Fibroblast of villous mesenchyme (primary cell): Measurements from ENCODE around the gene PRKD2. TPM values are rescaled to one million over a fixed set of nuclear protein-coding genes. Genes with fewer than 3 reads are reported as not detected.

ENCODE experiments used
- DNase-seq: peaks from one replicate; pipeline ENCODE4 v3.0.0-alpha.2; 2010; ENCODE audit warnings: low read depth
- H3K4me3 ChIP-seq: 2 replicates; pipeline ENCODE4 v1.5.1; 2011; ENCODE audit warnings: low read depth, mild to moderate bottlenecking, low read length
- CTCF ChIP-seq: IDR thresholded peaks from 2 replicates; pipeline ENCODE4 v1.5.1; 2012; ENCODE audit warnings: low read depth, mild to moderate bottlenecking, low read length; ENCODE audit not compliant: insufficient read depth
- total RNA-seq: library from RNA; depleted of rRNA; stranded (reverse); fragments of >200 nt; gene quantifications from 2 replicates; pipeline ENCODE4 v1.2.3, GENCODE V29; 2012

PRKD2 gene
- total RNA-seq, 1 donor = 11.7 TPM

DNA sequence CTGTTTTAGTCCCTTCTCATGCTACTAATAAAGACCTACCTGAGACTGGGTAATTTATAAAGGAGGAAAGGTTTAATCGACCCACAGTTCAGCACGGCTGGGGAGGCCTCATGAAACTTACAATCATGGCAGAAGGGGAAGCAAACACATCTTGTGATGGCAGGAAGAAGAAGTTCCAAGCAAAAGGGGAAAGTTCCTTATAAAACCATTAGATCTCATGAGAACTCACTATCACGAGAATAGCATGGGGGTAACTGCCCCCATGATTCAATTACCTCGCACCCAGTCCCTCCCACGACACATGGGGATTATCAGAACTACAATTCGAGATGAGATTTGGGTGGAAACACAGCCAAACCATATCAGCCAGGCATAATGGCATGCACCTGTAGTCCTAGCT lies 42.3 kb upstream of the PRKD2 start:
- no peak overlapping the region for H3K4me3 ChIP-seq
- TF ChIP-seq CTCF = no peak
- DNase-seq = no peak

DNA sequence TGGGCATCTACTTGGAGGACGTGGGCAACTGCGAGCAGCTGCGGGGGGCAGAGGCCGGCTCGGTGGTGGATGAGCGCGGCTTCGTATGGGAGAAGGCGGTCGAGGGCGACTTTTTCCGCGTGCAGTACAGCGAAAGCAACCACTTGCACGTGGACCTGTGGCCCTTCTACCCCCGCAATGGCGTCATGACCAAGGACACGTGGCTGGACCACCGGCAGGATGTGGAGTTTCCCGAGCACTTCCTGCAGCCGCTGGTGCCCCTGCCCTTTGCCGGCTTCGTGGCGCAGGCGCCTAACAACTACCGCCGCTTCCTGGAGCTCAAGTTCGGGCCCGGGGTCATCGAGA lies 39.6 kb upstream of the PRKD2 start:
- DNase-seq = no peak
- no peak overlapping the region for H3K4me3 ChIP-seq
- no peak for TF ChIP-seq CTCF

DNA sequence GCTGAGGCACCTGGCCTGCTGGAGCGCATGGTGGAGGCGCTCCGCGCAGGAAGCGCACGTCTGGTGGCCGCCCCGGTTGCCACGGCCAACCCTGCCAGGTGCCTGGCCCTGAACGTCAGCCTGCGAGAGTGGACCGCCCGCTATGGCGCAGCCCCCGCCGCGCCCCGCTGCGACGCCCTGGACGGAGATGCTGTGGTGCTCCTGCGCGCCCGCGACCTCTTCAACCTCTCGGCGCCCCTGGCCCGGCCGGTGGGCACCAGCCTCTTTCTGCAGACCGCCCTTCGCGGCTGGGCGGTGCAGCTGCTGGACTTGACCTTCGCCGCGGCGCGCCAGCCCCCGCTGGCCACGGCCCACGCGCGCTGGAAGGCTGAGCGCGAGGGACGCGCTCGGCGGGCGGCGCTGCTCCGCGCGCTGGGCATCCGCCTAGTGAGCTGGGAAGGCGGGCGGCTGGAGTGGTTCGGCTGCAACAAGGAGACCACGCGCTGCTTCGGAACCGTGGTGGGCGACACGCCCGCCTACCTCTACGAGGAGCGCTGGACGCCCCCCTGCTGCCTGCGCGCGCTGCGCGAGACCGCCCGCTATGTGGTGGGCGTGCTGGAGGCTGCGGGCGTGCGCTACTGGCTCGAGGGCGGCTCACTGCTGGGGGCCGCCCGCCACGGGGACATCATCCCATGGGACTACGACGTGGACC lies 39.1 kb upstream of the PRKD2 start:
- H3K4me3 ChIP-seq = no peak overlapping the region
- DNase-seq = no peak
- TF ChIP-seq CTCF = no peak

- no peak overlapping the region for H3K4me3 ChIP-seq
- peak; percentile 40 for DNase-seq
- no peak for TF ChIP-seq CTCF
Measured at GRCh38 chr19:46755077-46755852, 38.4 kb upstream of the PRKD2 start.

- H3K4me3 ChIP-seq = no peak overlapping the region
- DNase-seq = peak; percentile 24
- peak; percentile 47 for TF ChIP-seq CTCF
Measured at GRCh38 chr19:46753420-46754155, 36.7 kb upstream of the PRKD2 start.

DNA sequence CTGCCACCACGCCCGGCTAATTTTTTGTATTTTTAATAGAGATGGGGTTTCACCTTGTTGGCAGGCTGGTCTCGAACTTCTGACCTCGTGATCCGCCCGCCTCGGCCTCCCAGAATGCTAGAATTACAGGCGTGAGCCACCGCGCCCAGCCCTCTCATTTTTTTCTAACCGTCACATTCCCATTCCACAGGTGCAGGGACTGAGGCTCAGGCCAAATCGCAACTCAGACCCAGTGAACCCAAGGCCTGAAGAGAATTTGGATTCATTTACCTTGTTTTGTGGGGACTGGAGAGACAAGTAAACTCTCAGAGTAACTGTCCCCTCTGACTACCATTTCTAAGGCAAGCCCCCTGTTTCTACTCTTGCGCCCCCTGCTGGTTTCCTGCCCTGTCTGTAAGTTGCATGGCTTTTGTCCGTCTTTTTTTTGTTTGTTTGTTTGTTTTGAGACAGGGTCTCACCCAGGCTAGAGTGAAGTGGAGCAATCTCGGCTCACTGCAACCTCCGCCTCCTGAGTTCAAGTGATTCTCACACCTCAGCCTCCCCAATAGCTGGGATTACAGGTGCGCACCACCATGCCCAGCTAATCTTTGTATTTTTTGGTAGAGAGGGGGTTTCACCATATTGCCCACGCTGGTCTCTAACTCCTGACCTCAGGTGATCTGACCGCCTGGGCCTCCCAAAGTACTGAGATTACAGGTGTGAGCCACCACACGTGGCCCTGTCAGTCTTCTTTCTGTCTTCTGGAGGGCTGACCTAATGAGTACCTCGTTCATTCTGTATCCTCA lies 31.6 kb upstream of the PRKD2 start:
- peak; percentile 80 for TF ChIP-seq CTCF
- peak; percentile 71 for DNase-seq
- H3K4me3 ChIP-seq = no peak overlapping the region
